ENCODE results near the gene TMEM143.

- TF ChIP-seq MAX (IDR thresholded peaks at IDR 0.05) (no peak), CTCF (IDR thresholded peaks at IDR 0.05; ENCODE audit: control extremely low read depth in 1 of 3, insufficient read depth in 1 of 3, low read depth in 1 of 3, low read length in 3 of 3) (no peak), EGR1 (IDR thresholded peaks at IDR 0.05; ENCODE audit: borderline replicate concordance, low read depth, low read length) (no peak), EP300 (IDR thresholded peaks at IDR 0.05; ENCODE audit: borderline replicate concordance in 1 of 2, low read depth in 2 of 2, low read length in 2 of 2) (no peak), PHF8 (conservative IDR thresholded peaks at IDR 0.05; ENCODE audit: low read depth, low read length) (peak; percentile 54)
These were observed 832 bp downstream of the TMEM143 start for GRCh38 chr19:48362716-48363499.
